Measurements from ENCODE around the gene HIPK3.
"Not testable (repeated sequence)": the region's sequence is repeated elsewhere in the genome, so short reads cannot be mapped to it uniquely, and the experiment has no call there.

Gene HIPK3

GRCh38 chr11:33358150-33358831 lies 101.1 kb downstream of the HIPK3 start:
- DNase-seq (ENCODE audit: low spot score) = no peak

DNA sequence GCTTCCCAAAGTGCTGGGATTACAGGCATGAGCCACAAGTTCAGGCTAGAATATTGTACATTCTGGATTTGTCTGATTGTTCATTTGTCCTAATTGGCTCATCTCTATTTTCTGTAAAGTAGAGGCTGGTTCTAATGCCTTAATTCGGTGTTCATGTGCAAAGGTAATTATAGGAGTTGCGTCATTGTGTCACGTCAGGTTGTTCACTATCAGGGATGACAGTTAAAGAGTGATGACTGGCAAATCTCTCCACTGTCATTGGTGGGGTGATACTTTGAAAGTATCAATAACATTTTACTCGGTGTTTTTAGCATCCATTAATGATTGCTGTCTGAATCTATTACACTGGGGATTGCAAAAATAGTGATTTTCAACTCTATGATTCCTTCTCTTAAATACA lies 103.5 kb downstream of the HIPK3 start:
- DNase-seq (ENCODE audit: low spot score) = no peak

DNA sequence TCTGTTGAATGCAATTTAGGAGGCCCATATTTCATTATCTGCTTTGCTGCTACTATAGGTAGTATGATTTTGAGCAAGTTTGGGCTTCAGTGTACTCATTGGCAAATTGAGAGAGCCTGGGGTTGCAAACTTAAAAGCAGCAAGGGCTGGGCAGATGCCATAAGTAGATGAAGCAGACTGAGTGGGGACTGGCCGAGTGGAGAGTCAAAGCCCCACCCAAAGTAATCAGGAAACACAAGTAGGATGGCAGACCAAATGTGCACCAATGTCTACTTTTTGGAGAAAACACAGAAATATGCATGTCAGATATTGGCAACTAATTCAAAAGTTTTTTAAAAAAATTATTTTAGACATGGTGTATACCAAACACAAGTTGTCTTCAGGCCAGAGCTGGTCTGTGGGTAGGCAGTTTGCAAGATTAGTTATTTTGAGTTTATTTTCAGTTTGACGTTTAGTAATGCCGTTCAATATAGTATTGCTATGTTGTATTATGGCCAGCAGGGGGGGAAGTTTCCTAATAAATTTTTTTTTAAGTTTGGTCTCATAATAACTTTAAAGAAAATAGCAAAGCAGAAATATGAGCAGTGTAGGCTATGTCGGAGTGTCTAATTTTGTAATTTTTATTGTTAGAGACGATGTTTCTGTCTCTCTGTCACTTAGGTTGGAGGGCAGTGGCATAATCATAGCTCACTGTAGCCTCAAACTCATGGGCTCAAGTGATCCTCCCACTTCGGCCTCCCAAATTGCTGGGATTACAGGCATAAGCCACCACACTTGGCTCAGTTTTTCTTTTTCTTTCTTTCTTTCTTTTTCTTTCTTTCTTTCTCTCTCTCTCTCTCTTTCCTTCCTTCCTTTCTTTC lies 105.1 kb downstream of the HIPK3 start:
- peak; percentile 78 for DNase-seq (ENCODE audit: low spot score)

GRCh38 chr11:33366918-33367317 lies 109.7 kb downstream of the HIPK3 start:
- no peak for DNase-seq (ENCODE audit: low spot score)

DNA sequence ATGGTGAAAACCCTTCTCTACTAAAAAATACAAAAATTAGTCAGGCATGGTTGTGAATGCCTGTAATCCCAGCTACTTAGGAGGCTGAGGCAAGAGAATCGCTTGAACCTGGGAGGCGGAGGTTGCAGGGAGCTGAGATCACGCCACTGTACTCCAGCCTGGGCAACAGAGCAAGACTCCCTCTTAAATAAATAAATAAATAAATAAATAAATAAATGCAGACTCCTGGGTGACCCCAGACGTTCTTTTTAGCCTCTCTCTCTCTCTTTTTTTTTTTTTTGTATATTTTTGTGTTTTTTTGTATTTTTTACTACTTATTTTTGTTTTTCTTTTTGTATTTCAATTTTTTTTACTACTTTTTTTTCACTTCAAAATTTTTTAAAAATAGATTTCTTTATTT lies 111.3 kb downstream of the HIPK3 start:
- DNase-seq (ENCODE audit: low spot score) = not testable (repeated sequence)

DNA sequence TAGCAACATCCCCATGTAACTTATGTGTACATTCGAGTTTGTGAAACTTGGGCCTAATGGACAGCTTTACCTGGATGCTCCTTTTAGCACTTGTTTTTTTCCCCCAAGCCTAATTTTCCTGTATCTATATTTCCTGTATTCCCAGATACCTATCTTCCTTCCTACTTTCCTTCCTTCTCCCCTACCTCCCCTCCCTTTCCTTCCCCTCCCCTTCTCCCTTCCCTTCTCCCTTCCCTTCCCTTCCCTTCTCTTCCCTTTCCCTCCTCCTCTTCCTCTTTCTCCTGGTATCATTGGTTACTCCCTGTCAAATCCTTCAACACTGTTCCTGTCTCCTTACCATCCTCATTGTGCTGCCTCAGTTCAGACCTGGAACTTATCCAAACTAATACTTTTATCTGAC lies 111.8 kb downstream of the HIPK3 start:
- DNase-seq (ENCODE audit: low spot score) = no peak

DNA sequence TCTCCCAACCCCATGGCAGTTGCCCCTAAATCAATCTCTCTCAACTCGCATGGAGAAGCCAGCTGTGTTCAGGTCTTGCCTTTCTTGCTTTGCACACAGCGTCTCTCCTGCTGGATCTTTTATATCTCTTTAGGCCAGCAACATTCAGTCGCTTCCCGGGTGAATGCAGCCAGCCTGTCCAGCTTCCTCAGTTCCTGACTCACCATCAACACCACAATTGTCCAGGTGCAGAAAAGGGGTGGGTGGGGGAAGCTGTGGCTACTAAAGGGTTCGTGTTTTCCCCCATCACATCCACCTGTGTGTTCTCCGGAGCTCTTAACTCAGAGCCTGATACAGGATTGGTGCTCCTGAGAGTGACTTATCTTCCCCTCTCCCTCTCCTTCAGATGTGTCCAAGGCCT lies 116.5 kb downstream of the HIPK3 start:
- DNase-seq (ENCODE audit: low spot score) = no peak

GRCh38 chr11:33375236-33375635 lies 118.1 kb downstream of the HIPK3 start:
- no peak for DNase-seq (ENCODE audit: low spot score)

DNA sequence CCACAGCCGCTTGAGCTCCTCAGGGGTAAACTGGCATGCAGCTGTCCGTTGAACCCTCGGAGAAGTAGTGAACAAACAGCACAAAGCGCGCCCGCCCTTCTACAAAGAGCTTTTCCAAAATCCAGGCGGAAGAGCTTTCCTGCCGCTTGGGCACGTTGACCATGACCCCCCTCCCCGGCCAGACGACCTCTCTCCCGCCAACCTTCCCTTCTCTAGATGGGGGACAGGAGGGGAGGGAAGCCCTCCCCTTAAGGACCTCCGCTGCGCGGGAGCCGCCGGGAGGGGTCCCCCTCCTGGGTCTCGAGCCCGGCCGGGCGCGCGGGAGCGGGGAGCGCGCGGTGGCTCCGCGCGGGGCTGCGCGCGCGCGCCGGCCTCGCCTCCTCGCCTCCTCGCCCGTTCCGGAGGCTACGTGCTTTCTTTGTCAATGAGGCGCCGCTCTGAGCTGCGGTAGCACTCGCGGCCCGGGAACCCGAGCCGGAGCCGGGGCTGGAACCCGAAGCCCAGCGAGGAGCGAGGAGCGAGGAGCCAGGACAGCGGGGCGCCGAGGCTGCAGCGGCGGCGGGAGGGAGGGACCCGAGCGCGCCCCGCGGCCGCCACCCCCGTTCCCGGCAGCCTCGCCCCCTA lies 118.6 kb downstream of the HIPK3 start, which contains the start of gene KIAA1549L:
Gene KIAA1549L, plus strand, starts transcription at position 421 of the 624 bp plus-strand sequence.
- no peak for DNase-seq (ENCODE audit: low spot score)

DNA sequence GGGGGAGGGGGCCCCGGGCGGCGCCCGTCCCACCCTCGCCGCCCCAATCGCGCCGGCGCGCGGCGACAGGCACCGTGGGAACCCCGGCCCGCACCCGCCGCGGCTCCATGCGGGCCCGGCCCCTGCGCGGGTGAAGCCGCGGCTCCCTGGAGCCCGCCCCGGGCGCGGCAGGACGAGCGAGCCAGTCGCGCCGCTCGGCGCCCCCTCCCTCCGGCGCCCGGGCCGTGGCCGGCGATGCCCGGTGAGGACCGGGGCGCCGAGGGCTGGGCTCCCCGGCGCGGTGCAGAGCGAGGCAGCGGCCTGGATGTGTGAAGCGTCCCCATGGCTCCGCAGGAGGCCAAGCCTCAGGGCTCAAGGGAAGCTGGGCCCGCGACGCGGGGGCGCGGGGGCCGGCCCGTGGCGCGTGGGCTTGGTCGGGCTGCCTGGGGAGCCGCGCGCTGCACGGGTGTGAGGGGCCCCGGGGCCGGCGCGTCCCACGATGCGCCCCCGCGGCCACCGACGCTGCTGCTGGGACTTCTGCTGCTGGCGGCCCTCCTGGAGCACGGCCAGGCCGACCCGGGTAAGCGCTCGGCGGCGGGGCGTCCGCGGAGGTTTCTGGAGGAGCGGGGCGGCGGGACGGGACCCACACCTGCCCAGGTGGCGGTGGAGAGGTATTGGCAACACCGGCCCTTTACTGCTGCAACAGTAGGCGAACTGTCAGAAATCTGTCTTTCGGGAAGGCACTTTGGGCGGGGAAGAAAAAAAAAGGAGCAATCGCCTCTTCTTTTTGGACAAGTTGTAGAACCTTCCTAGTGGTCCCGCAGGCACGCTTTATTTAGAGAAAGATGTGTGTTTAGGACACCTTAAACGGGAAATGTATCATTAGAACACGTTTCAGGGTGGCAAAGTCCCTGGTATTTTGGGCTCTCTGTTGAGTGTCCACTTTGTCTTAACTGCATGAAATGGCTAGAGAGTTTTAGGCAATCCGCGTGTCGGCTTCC lies 119.4 kb downstream of the HIPK3 start:
- no peak for DNase-seq (ENCODE audit: low spot score)

DNA sequence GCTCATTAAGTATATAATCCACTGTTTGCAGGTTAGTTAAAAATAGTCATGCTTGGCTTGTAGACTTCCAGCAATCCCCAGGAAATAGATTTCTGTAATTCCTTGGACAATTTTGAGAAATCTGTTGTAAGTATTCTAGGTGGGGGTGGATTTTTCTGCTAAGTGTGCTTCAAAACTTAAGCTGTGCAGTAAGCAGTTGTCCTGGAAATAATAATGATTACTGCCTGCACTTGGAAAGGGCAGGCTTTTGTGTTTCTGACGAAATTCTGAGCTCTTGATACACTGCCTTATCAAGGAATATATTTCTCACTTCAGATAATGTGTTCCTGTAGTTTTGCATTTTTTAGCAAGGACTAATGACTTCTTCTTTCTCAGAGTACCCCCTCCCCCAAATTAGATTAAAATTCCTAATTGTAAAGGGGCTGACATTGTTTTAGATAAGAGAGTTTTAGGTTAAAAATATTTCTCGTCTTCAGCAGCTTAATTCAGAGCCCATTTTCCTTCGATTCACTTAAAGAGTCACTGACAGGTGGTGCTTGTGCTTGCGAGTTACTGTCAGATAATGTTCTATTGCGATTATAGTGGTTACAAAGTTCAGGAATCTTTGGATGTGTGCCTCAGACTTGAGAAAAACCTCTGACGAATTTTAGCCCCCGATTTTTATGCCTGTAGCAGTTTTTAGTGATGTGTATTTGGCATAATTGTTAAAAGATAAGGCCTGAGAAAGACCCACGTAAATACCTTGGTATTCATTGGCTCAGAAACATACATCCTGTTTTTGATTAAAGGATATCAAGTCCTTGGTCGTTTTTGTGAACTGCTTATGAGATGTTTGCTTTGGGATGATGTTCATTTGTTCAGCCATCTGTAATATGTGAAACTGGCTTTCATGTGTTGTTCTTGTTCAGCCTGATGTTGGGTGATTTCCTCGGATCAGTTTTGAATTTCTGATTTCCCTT lies 120.5 kb downstream of the HIPK3 start:
- no peak for DNase-seq (ENCODE audit: low spot score)

DNA sequence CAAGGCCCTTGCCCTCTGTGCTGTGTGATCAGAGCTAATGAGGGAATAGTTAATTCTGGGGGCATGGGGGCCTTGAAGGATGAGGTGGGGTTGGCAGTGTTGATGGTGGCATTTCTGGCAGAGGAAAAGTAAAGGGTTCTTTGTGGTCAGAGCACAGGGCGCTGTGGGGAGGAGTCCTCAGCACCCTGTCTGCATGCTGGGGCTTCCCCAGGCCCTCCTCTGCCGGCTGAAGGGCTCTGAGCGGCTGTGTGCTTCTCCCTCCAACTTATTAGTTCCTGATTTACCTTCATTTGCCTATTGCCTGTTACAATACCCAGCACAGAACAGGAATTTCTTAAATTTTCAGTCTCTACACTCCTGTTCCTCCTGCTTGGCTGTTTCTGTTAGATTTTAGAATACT lies 122.8 kb downstream of the HIPK3 start:
- peak; percentile 41 for DNase-seq (ENCODE audit: low spot score)

DNA sequence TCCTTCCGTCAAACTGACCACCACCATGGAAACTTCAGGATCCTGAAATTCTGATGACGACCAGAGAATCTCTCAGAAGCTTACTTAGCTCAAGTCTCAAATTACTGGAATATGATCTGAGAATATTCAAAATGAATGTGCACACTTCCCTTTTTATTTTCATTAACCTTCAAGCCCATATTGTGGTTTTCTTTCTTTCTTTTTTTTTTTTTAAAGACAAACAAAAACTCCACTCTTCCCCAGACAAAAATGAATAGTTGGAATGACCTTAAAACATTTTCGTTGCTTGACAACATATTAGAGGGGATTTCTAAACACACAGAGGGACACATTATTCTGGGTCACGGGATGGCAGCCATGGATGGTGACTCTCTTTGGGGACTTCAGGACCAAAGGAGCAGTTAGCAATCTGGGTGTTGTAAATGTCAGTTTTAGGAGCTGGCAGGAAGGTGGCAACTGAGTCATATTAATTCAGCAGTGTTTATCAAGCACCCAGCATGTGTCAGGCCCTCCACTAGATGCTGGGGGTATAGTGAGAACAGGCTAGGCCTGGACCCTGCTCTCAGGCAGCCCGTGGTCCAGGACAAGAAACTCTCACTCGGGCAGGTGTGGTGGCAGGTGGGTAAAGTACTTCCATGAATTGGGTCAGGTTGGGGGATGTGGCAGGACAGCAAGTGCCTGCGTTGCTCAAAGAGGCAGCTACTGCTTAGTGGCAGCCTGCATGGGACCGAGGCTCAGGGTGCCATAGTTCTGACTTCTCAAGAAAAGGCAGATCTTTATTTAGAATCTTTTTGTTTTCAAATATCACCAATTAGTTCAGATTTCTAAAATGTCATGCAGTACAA lies 126.1 kb downstream of the HIPK3 start:
- no peak for DNase-seq (ENCODE audit: low spot score)

- DNase-seq (ENCODE audit: low spot score) = no peak
Observed at GRCh38 chr11:33383920-33384209, 126.7 kb downstream of the HIPK3 start.

DNA sequence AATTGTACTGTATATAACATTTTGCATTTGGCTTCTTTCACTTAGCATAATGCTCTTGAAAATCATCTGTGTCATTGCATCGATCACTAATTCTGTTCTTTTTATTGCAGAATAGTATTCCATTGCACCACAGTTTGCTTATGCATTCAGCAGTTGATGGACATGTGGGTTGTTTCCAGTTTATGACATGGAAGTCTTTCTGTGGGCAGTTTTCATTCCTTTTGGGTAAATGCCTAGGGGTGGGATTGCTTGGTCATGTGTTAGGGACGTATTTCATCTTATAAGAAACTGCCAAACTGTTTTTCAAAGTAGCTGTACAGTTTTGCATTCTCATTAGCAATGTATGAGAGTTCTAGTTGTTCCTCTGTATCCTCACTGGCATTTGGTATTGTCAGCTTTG lies 127.0 kb downstream of the HIPK3 start:
- DNase-seq (ENCODE audit: low spot score) = no peak

DNA sequence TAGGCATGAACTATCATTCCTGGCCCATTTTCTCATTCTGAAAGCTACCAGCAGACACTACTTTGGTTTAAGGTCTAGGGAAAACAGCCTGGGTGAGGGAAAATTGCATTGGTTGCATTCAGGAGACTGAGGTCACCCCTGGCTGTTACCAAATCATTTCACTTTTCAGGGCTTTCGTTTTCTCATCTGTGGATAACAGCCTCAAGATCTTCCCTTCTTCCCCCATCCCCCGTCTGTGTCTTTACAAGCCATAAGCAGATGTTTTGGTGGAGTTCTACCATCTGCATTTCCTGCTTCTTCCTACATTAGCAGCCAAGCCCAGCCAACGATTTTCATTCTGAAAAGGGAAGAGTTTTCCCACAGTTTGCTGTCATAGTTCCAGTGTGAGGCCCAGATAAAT lies 130.4 kb downstream of the HIPK3 start:
- DNase-seq (ENCODE audit: low spot score) = peak; percentile 35

GRCh38 chr11:33387996-33388395 lies 130.8 kb downstream of the HIPK3 start:
- DNase-seq (ENCODE audit: low spot score) = peak; percentile 53

DNA sequence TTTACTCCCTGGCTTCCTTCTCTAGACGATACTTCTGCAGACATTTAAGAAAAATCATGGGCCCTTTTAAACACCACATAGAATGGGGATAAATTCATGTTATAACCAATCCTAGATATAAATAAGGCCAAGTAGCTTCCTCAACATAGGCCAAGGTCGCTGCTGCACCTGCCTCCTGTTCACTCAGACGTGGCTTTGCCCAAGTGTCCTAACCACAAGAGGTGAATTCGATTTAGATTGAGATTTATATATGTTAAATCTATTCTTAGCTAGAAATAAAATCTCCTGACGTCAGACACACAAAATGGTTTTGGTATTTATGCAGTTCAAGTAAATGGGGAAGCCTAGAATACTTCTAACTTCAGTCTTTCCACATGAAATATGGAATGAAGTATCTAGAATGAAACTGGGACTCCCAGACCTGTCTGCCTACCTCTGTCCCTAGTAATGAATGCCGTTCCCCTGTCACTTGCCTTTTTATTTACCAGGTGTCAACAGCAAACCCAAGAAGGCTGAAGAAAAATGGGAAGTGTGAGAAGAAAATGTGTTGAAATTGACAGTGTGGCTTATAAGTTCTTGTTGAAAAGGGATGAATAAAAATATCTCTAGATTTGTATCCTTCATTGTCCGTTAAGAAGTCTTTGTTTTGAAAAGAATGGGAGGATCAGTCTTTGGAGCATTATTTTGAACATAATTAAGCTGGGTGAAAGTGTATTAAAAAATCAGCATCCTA lies 131.8 kb downstream of the HIPK3 start:
- DNase-seq (ENCODE audit: low spot score) = peak; percentile 72

- DNase-seq (ENCODE audit: low spot score) = peak; percentile 44
Observed at GRCh38 chr11:33389635-33390034, 132.5 kb downstream of the HIPK3 start.
